DMS153 treated with DMSO at 0.1 percent for 48 hours (cell line): ENCODE data around the gene SRD5A3.

Experiments
- DNase-seq: peaks from one replicate; lab custom pipeline; 2025; ENCODE audit not compliant: unreplicated experiment; lab: John Stamatoyannopoulos, UW

The SRD5A3 gene

GRCh38 chr4:55345980-55346850 lies at the start of gene SRD5A3:
TSS of gene SRD5A3 (plus strand) at chr4:55346242. CDS start at chr4:55346337, 95 bp downstream.
- DNase-seq: peak; percentile 65

DNA sequence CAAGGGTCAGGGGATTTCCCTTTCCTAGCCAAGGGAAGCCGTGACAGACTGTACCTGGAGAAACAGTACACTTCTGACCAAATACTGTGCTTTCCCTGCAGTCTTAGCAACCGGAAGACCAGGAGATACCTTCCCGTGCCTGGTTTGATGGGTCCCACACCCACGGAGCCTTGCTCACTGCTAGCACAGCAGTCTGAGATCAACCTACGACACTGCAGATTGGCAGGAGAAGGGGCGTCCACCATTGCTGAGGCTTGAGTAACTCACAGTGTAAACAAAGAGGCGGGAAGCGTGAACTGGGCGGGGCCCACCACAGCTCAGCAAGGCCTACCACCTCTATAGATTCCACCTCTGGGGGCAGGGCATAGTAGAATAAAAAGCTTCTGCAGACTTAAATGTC lies 48.7 kb upstream of the SRD5A3 start:
- no peak for DNase-seq

DNA sequence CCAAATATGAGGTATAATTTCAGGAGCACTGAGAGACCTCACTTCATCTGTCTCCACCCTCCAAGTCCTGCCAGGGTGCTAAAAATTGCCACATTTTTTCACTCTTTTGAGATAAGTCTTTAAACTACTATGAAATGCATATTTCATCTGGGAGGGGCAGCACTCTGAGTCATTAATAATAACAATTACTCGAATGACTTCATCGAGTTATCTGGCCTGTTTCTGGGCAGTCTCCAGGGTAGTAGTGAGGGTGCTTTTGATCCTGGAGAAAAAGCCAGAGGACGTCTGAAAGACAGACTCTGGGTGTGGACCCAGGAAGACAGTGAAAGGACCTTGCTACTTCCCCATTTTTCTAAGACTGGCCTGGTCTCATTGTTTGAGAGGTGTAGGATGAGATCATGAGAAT lies 42.3 kb upstream of the SRD5A3 start:
- DNase-seq: no peak

DNA sequence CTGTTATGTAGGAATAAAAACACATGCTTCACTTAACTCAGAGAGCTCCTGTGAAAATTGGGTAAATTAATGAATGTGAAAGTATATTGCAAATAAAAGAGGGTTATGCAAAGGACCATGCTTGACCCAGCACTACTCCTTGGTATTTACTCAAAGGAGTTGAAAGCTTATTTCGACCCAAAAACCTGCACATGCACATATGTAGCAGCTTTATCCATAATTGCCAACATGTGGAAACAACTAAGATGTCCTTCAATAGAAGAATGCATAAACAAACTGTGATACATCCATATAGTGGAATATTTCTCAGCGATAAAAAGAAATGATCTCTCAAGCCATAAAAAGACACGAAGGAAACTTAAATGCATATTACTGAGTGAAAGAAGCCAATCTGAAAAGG lies 41.7 kb upstream of the SRD5A3 start:
- DNase-seq: no peak

GRCh38 chr4:55308071-55308470 lies 38.0 kb upstream of the SRD5A3 start:
- no peak for DNase-seq

GRCh38 chr4:55311792-55312488 lies 34.1 kb upstream of the SRD5A3 start:
- no peak for DNase-seq

GRCh38 chr4:55312489-55313101 lies 33.4 kb upstream of the SRD5A3 start:
- no peak for DNase-seq

GRCh38 chr4:55314141-55314820 lies 31.8 kb upstream of the SRD5A3 start:
- no peak for DNase-seq

DNA sequence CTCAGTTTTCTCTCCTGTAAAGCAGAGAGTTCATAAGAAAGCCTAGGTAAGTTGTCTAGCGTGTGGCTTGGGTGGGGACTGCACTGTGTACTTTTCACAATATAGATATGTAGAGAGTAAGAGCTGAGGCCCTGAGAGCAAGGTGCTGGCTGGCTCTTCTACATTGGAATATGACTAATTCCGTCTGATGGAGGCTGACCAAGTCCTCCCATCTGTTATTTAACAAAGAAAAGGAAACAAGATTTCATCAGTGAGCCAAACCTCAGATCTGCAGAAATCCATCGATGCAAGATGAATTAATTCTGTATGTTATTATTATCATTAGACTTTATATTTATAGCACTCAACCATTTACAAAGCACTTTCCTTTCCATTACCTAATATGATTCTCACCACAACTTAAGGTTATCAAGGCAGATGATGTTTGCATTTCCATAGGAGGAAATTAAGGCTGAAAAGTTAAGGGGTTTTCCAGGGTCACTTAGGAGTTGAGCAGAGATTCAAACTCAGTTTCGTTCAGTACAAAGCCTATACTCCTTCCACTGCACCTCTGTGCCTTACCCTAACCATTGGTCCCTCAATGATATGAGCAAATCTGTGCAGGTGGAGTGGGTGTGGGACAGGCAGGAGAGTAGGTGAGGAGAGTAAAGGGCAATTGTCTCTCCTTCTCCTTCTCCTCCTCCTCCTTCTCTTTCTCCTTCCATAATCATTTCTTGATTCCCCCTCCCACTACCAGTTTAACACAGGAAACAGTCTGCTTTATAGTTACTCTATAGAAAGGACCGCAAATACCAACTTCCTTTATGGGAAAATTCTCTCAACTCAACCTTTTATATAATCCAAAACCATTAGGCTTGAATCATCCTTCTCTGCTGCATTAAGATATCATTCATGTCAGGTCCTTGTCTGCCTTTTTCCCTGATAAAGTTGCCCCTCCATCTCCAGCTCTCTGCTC lies 27.6 kb upstream of the SRD5A3 start:
- DNase-seq: no peak

DNA sequence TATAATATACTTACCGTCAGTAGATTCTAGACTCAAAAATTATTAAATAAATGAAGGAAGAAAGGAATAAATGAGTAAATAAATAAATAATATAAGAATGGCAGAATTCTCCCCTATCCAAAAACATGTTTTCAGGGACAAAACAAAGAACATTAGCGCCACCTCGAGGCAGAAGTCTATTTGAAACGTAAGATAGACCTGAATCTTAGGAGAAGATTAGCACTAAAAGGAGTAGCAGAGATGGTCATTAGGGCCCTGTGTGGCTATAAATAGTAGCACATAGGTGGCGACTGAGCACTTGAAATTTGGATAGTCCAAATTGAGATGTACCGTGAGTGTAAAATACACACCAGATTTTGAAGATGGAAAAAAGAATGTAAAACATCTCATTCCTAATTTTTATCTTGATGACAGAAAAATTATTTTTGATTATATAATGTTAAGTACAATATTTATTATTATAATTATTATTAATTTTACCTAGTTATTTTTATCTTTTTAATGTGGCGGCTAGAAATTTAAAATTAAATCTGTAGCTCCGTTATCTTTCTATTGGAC lies 24.3 kb upstream of the SRD5A3 start:
- peak; percentile 72 for DNase-seq

GRCh38 chr4:55323375-55323774 lies 22.7 kb upstream of the SRD5A3 start:
- DNase-seq: no peak

DNA sequence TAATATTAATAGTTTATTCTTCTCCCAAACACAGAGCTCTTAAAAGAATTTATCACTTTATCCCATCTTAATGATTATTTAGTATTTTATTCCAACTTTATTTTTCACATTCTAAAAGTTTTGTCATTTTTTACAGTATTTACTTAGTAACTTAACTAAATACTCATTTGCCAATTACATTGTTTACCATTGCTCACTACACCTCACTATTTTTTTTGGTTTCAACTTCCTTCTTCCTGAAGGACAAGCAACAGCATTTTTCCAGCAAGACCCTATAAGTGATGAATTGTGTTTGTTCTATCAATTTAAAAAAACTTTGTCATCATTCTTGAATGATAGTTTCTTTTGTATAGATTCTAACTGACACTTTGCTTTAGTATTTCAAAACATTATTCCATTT lies 19.4 kb upstream of the SRD5A3 start:
- DNase-seq: peak; percentile 3

DNA sequence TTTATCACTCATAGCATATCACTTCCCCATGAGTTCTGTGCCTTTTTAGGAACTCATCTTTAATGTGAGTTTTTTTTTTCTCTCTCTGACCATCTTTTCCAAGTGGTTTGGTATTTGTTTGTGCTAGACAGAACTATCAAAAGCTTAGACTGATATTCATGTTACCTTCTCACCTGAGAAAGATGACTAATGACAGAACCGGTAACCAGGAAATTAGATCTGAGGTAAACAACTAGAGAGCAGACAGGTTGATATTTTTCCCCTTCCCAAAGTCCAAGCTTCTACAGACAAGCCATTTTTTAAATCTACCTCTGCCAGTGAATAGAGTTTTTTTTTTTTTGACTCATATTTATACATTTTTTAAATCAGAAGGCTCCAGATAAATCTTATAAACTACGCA lies 17.0 kb upstream of the SRD5A3 start:
- no peak for DNase-seq

- DNase-seq: no peak
Observed at GRCh38 chr4:55330241-55330640, 15.8 kb upstream of the SRD5A3 start.

- no peak for DNase-seq
Observed at GRCh38 chr4:55336138-55337034, 9.7 kb upstream of the SRD5A3 start.

DNA sequence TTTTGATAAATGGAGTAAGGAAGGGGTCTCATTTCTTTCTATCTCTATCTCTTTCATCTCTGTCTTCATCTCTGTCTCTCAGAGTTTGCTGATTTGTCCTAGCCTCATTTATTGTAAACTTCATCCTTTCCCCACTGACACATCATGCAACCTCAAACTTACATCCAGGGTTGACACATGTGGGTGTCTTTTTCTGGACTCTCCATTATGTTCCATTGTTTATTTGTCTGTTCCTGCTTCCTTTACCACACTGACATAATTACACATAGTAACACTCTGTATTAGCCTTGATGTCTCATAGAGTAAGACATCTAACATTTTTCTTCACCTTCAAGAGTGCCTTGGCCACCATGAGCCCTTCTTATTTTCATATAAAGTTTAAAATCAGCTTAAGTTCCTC lies 8.1 kb upstream of the SRD5A3 start:
- no peak for DNase-seq

GRCh38 chr4:55338486-55338885 lies 7.6 kb upstream of the SRD5A3 start:
- no peak for DNase-seq

DNA sequence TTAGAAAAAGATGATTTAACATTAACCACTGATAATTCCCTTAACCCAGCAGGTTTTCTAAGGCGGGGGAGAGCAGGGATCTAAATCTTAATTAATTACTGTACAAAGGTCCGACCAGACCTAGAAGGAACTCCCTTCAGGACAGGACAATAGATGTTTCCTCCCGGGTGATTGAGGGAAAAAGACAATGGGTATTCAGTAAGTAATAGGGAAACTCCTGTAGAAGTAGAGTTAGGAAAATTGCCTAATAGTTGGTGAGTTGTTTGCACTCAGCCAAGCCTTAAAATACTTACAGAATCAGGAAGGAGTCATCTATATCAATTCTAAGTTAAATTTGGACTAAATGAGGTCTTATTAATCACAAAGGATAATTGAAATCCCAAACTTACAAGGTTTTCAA lies 5.8 kb upstream of the SRD5A3 start:
- DNase-seq: no peak

- no peak for DNase-seq
Observed at GRCh38 chr4:55343887-55344286, 2.2 kb upstream of the SRD5A3 start.
